GM23248 (cell line): Measurements from ENCODE around the gene NAALADL2. TPM values are rescaled to one million over a fixed set of nuclear protein-coding genes. Genes with fewer than 3 reads are reported as not detected.
"Not testable (repeated sequence)": the region's sequence is repeated elsewhere in the genome, so short reads cannot be mapped to it uniquely, and the experiment has no call there.

Experiments
- DNase-seq: peaks from one replicate; pipeline ENCODE4 v3.0.0-alpha.2; 2015
- H2AFZ ChIP-seq: fragments of 200-600 bp; sonication (generic); 2 replicates; pipeline ENCODE4 v1.6.1; 2016; ENCODE audit warnings: antibody characterized with exemption
- H3F3A ChIP-seq: fragments of 200-600 bp; sonication (generic); 2 replicates; pipeline ENCODE4 v1.6.1; 2016; ENCODE audit warnings: mild to moderate bottlenecking, antibody characterized with exemption, mixed run types; ENCODE audit not compliant: insufficient read depth
- H3K27ac ChIP-seq: fragments of 200-600 bp; sonication (generic); 2 replicates; pipeline ENCODE4 v1.5.1; 2016; ENCODE audit warnings: mild to moderate bottlenecking
- H3K27me3 ChIP-seq: fragments of 200-600 bp; sonication (generic); replicated peaks from 2 replicates; pipeline ENCODE4 v1.6.1; 2016; ENCODE audit warnings: mild to moderate bottlenecking; ENCODE audit not compliant: insufficient read depth
- H3K36me3 ChIP-seq: fragments of 200-600 bp; sonication (generic); 2 replicates; pipeline ENCODE4 v1.6.1; 2016; ENCODE audit warnings: low read depth, mild to moderate bottlenecking
- H3K4me1 ChIP-seq: fragments of 200-600 bp; sonication (generic); 2 replicates; pipeline ENCODE4 v1.6.1; 2016; ENCODE audit warnings: mild to moderate bottlenecking; ENCODE audit not compliant: insufficient read depth
- H3K4me2 ChIP-seq: fragments of 200-600 bp; sonication (generic); one replicate; pipeline ENCODE4 v1.6.1; 2016; ENCODE audit warnings: mild to moderate bottlenecking; ENCODE audit not compliant: unreplicated experiment
- H3K4me3 ChIP-seq: fragments of 200-600 bp; sonication (generic); 2 replicates; pipeline ENCODE4 v1.5.1; 2016; ENCODE audit warnings: mild to moderate bottlenecking
- H3K79me2 ChIP-seq: fragments of 200-600 bp; sonication (generic); 2 replicates; pipeline ENCODE4 v1.6.1; 2016; ENCODE audit warnings: mild to moderate bottlenecking; ENCODE audit not compliant: insufficient read depth
- H3K9ac ChIP-seq: fragments of 200-600 bp; sonication (generic); 2 replicates; pipeline ENCODE4 v1.6.1; 2016; ENCODE audit warnings: mild to moderate bottlenecking
- H3K9me2 ChIP-seq: fragments of 200-600 bp; sonication (generic); 2 replicates; pipeline ENCODE4 v1.6.1; 2016; ENCODE audit warnings: mixed run types, mild to moderate bottlenecking, moderate library complexity; ENCODE audit not compliant: insufficient read depth
- H3K9me3 ChIP-seq: fragments of 200-600 bp; sonication (generic); one replicate; pipeline ENCODE4 v1.6.1; 2017; ENCODE audit warnings: low read depth
- H4K20me1 ChIP-seq: fragments of 200-600 bp; sonication (generic); 2 replicates; pipeline ENCODE4 v1.6.0; 2016; ENCODE audit not compliant: insufficient read depth
- EZH2 ChIP-seq: fragments of 200-600 bp; sonication (generic); IDR thresholded peaks from 2 replicates; pipeline ENCODE4 v1.6.1; 2018; ENCODE audit warnings: antibody characterized with exemption, mild to moderate bottlenecking; ENCODE audit not compliant: insufficient read depth, poor library complexity, severe bottlenecking
- EZH2phosphoT487 ChIP-seq: fragments of 200-600 bp; sonication (generic); IDR thresholded peaks from 2 replicates; pipeline ENCODE4 v1.6.1; 2018; ENCODE audit warnings: antibody characterized with exemption, moderate library complexity, mild to moderate bottlenecking, low read depth; ENCODE audit not compliant: insufficient read depth
- WGBS, 2 experiments: methylation state at CpG; one replicate each; pipeline ENCODE4 v1.1.6; 2015 to 2017; ENCODE audit warnings: low lambda C conversion rate in 2 of 2, low coverage in 1 of 2; ENCODE audit errors: missing lambda C conversion rate in 2 of 2; 5-methylcytosine and 5-hydroxymethylcytosine counted together
- in situ Hi-C: fragments of 300-500 bp; cut with MboI; formaldehyde crosslinking; loops from 2 replicates; pipeline ENCODE4 v1.15.0; 2020
- polyA plus RNA-seq: library from polyadenylated mRNA; unstranded; fragments of >200 nt; fragmentation: Nextera tagmentation; extraction: Ambion mirVana; gene quantifications from 2 replicates; pipeline ENCODE4 v1.2.1, GENCODE V29; 2016
- total RNA-seq: library from RNA; depleted of rRNA; stranded (reverse); fragments of >200 nt; shearing (Covaris generic); gene quantifications from 2 replicates; pipeline ENCODE4 v1.2.3, GENCODE V29; 2014

The NAALADL2 gene
- total and polyA plus RNA-seq, 2 experiments from 2014 or later, result 20.5 to 81.0 TPM

GRCh38 chr3:175521406-175521805 lies 662.3 kb downstream of the NAALADL2 start:
- TF ChIP-seq EZH2phosphoT487, result no peak
- no peak for TF ChIP-seq EZH2
- no peaks in the 10 kb centered on the region for H3K79me2 ChIP-seq
- no peaks in the 10 kb centered on the region for H3K4me1 ChIP-seq
- H3K4me3 ChIP-seq, result no peak overlapping the region
- no peaks in the 10 kb centered on the region for H3F3A ChIP-seq
- no peak overlapping the region for H2AFZ ChIP-seq
- in situ Hi-C loops, result no loop called here
- no peak for DNase-seq
- 50 to 53% methylated on average over 3 of the region's 3 CpGs for WGBS, 2 experiments
- H3K36me3 ChIP-seq, result no peaks in the 10 kb centered on the region
- no peaks in the 10 kb centered on the region for H4K20me1 ChIP-seq
- no peaks in the 10 kb centered on the region for H3K9me3 ChIP-seq
- no peak overlapping the region for H3K4me2 ChIP-seq
- H3K9me2 ChIP-seq, result no peaks in the 10 kb centered on the region
- no peak overlapping the region for H3K9ac ChIP-seq
- H3K27me3 ChIP-seq, result no peaks in the 10 kb centered on the region
- no peak overlapping the region for H3K27ac ChIP-seq

GRCh38 chr3:175526191-175526590 lies 667.1 kb downstream of the NAALADL2 start:
- H3K9me2 ChIP-seq, result no peaks in the 10 kb centered on the region
- H3K79me2 ChIP-seq, result no peaks in the 10 kb centered on the region
- H3K36me3 ChIP-seq, result no peaks in the 10 kb centered on the region
- DNase-seq, result no peak
- no peak overlapping the region for H3K27ac ChIP-seq
- H4K20me1 ChIP-seq, result no peaks in the 10 kb centered on the region
- TF ChIP-seq EZH2phosphoT487 (no peak), EZH2 (no peak)
- H3K27me3 ChIP-seq, result no peaks in the 10 kb centered on the region
- no peaks in the 10 kb centered on the region for H3K9me3 ChIP-seq
- H3K4me1 ChIP-seq, result no peaks in the 10 kb centered on the region
- H3K4me2 ChIP-seq, result no peak overlapping the region
- no peaks in the 10 kb centered on the region for H3F3A ChIP-seq
- H2AFZ ChIP-seq, result no peak overlapping the region
- in situ Hi-C loops, result no loop called here
- H3K9ac ChIP-seq, result no peak overlapping the region
- 0 out of 2 replicates have a peak overlapping the region, but pooled peaks have one; percentile 17 for H3K4me3 ChIP-seq
- 96 to 98% methylated on average over 2 of the region's 2 CpGs for WGBS, 2 experiments

- no peaks in the 10 kb centered on the region for H3K9me3 ChIP-seq
- no peaks in the 10 kb centered on the region for H3K9me2 ChIP-seq
- no peak overlapping the region for H2AFZ ChIP-seq
- H3K36me3 ChIP-seq, result no peaks in the 10 kb centered on the region
- 95 to 96% methylated on average over 4 of the region's 4 CpGs for WGBS, 2 experiments
- H3K4me2 ChIP-seq, result no peak overlapping the region
- TF ChIP-seq EZH2phosphoT487 (no peak), EZH2 (no peak)
- no peaks in the 10 kb centered on the region for H3K4me1 ChIP-seq
- in situ Hi-C loops, result no loop called here
- 0 out of 2 replicates have a peak overlapping the region, but pooled peaks have one; percentile 17 for H3K4me3 ChIP-seq
- H3K27ac ChIP-seq, result no peak overlapping the region
- no peaks in the 10 kb centered on the region for H4K20me1 ChIP-seq
- no peaks in the 10 kb centered on the region for H3F3A ChIP-seq
- no peak overlapping the region for H3K9ac ChIP-seq
- no peak for DNase-seq
- no peaks in the 10 kb centered on the region for H3K27me3 ChIP-seq
- H3K79me2 ChIP-seq, result no peaks in the 10 kb centered on the region
These were observed 667.6 kb downstream of the NAALADL2 start for GRCh38 chr3:175526609-175527280.

- H3K4me2 ChIP-seq, H3K9ac ChIP-seq, H3K4me3 ChIP-seq, H3K27ac ChIP-seq, H3F3A ChIP-seq, H3K9me2 ChIP-seq, H2AFZ ChIP-seq, H3K27me3 ChIP-seq, H3K79me2 ChIP-seq, H3K9me3 ChIP-seq, H4K20me1 ChIP-seq, in situ Hi-C loops, H3K36me3 ChIP-seq, H3K4me1 ChIP-seq, DNase-seq: not testable (repeated sequence)
- WGBS, 2 experiments, result 31 to 41% methylated on average over 2 of the region's 2 CpGs
These were observed 669.6 kb downstream of the NAALADL2 start for GRCh38 chr3:175528693-175529092.

GRCh38 chr3:175535351-175535750 lies 676.2 kb downstream of the NAALADL2 start:
- Histone ChIP-seq H3K4me1 (no peaks in the 10 kb centered on the region), H4K20me1 (no peaks in the 10 kb centered on the region), H3K9ac (no peak overlapping the region), H3K9me2 (no peaks in the 10 kb centered on the region), H3K27ac (no peak overlapping the region), H3K4me2 (no peak overlapping the region), H3K27me3 (no peaks in the 10 kb centered on the region), H3K79me2 (no peaks in the 10 kb centered on the region), H2AFZ (no peak overlapping the region), H3F3A (no peaks in the 10 kb centered on the region), H3K36me3 (no peaks in the 10 kb centered on the region), H3K4me3 (no peak overlapping the region), H3K9me3 (no peaks in the 10 kb centered on the region)
- 78 to 86% methylated on average over 2 of the region's 2 CpGs for WGBS, 2 experiments
- no peak for TF ChIP-seq EZH2
- TF ChIP-seq EZH2phosphoT487, result no peak
- in situ Hi-C loops, result no loop called here
- no peak for DNase-seq
